ENCODE measurements around the gene NTN1.

DNA sequence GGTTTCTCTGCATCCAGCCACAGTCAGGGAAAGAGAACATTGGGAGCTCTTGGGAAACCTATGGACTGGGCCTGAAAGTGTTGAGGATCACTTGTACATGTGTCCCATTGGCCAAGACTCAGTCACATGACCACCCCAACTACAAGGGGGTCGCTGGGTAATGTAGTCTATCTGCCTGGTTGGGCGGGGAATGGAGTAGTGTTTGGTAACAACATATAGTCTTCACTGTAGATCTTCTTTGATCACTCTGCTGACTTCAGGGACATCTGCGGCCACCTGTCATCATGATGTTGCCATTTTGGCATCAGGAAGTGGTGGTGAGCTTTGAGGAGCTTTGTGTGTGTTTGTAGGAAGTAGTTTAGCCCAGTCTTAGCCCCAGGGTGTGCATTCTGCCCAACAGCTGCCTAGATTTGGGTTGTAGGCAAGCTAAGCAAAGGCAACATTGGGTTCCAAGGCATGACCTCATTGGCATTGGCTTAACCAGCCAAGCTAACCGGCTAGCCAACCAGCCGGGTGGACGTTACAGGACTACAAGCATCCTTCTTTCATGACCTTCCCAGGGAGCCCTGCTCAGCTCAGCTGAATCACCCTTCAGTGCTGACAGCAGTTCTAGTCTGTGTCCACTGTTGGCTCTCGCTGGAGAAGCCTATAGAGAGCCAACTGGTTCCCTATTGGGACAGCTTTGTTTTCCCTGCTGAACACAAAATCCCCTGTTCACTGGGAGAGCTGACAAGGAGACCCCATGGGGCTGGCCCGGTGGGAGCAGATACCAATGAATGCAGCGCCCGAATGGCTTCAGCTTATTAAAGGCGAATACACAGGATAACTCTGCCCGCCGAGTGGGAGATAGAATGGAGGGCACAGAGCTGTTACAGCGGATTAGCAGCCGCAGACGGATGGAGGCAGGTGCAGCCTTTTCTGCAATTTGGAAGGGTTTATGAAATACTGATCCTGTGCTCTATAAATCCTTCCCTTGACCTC lies 178.6 kb downstream of the NTN1 start:
- TF ChIP-seq CTCF (IDR thresholded peaks at IDR 0.05): no peak
- no peak for TF ChIP-seq POLR2A (IDR thresholded peaks at IDR 0.05)
- TF ChIP-seq POLR2AphosphoS5 (IDR thresholded peaks at IDR 0.05): no peak

Data from breast epithelium (tissue), 3 donors.